OCI-LY7 (cell line): ENCODE results near the gene UQCRHL.

Experiments used
- EZH2phosphoT487 ChIP-seq: fragments of 200-600 bp; sonication (generic); IDR thresholded peaks from 2 replicates; pipeline ENCODE4 v1.6.1; 2018; ENCODE audit warnings: low read depth, borderline replicate concordance, mild to moderate bottlenecking, mixed run types, antibody characterized with exemption, low read length, moderate library complexity, mixed read lengths
- TF ChIP-seq, protein P1 (sequence below): fragments of 200-600 bp; sonication (generic); conservative IDR thresholded peaks from 2 replicates; pipeline ENCODE4 v1.5.1; 2014; ENCODE audit warnings: mild to moderate bottlenecking, antibody characterized with exemption, low read length, moderate library complexity, mixed read lengths

DNA sequence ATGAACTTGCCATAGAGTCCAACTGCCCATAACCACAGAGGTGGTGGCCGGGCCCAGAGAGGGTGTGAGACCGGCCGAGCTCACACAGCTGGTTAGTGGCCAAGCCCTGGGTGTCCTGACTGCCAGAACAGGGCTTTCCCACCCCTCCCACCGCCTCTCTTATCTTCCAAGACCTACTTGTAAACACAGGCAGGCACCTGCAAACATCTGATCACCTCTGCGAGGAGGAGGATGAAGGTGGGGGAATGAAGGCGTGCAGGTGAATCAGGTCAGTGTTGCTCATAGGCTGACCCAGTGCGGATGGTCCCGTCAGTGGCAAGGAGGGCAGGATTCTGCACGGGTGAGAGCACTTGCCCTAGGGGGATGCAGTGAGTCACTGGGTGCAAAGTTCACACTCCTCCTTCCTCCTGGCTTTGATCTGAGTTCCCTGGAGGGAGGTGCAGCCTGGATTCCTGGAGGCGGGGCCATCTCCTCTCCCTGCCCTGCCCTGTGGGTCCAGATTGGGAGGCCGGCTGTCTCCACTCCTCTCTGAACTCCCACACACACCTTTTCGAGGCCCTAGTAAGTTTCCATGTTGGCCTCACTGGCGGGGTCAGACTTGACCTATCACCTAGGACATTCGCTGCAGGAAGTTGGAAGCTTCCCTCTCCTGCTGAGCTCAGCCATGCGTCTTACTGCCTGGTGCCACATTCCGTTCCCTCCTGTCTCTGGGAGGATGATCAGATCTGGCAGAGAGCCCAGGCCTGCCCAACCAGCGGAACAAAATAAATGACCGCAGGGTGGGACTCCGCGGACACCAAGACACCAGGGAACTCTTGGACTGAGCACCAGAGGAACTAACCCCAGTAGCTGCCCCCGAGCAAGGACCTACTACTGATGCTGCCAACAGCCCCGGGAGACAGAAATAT, 7.3 kb downstream of the UQCRHL start:
- TF ChIP-seq, protein P1, sequence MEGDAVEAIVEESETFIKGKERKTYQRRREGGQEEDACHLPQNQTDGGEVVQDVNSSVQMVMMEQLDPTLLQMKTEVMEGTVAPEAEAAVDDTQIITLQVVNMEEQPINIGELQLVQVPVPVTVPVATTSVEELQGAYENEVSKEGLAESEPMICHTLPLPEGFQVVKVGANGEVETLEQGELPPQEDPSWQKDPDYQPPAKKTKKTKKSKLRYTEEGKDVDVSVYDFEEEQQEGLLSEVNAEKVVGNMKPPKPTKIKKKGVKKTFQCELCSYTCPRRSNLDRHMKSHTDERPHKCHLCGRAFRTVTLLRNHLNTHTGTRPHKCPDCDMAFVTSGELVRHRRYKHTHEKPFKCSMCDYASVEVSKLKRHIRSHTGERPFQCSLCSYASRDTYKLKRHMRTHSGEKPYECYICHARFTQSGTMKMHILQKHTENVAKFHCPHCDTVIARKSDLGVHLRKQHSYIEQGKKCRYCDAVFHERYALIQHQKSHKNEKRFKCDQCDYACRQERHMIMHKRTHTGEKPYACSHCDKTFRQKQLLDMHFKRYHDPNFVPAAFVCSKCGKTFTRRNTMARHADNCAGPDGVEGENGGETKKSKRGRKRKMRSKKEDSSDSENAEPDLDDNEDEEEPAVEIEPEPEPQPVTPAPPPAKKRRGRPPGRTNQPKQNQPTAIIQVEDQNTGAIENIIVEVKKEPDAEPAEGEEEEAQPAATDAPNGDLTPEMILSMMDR: no peak
- TF ChIP-seq EZH2phosphoT487: no peak
